ENCODE data around the gene MED12L.

Gene MED12L

DNA sequence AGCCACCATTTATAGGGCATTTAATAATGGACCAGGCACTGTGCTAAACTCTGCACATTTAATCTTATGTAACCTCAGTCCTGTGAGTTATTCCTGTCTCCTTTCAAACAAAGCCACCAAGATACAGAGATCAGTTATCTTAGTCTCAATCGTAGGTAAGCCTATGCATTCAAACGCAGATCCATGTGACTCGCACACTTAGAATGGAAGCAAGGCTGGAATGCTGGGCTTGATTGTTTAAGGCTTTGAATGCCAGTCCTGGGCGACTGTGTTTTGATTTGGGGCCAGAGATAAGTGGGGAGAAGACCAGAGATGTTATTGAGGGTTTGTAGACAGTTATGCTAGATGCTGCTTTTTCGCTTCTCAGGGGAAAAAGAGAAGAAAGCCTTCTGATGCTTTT is 22.2 kb downstream of the MED12L start:
- TF ChIP-seq, protein P1, sequence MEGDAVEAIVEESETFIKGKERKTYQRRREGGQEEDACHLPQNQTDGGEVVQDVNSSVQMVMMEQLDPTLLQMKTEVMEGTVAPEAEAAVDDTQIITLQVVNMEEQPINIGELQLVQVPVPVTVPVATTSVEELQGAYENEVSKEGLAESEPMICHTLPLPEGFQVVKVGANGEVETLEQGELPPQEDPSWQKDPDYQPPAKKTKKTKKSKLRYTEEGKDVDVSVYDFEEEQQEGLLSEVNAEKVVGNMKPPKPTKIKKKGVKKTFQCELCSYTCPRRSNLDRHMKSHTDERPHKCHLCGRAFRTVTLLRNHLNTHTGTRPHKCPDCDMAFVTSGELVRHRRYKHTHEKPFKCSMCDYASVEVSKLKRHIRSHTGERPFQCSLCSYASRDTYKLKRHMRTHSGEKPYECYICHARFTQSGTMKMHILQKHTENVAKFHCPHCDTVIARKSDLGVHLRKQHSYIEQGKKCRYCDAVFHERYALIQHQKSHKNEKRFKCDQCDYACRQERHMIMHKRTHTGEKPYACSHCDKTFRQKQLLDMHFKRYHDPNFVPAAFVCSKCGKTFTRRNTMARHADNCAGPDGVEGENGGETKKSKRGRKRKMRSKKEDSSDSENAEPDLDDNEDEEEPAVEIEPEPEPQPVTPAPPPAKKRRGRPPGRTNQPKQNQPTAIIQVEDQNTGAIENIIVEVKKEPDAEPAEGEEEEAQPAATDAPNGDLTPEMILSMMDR (IDR thresholded peaks at IDR 0.05; ENCODE audit: borderline replicate concordance, insufficient read depth, low read depth, low read length) = no peak
- no peak overlapping the region for H3K4me3 ChIP-seq (ENCODE audit: low read depth, low read length)

DNA sequence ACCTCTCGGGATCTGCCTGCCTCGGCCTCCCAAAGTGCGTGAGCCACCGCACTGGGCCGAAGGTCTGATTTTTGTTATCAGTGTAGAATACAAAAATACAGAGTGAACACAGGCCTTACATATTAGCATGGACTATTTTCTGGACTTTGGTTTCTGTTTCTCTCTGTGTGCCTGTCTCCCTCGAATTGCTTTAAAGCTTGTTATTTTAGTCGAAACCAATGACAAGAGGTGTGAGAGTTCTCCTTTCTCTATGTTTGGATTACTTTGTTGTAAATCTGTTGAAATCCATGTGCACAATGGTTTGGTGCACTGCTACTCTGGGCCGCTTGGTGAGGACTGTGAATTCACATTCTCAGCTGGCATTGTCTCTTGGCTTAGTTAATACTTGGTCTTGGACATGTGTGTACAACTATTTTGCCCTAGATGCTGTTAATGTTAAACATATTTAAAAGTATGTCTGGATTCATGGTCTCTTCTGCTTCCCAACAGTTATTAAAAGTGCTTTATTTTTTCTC is 23.9 kb downstream of the MED12L start:
- no peak overlapping the region for H3K4me3 ChIP-seq (ENCODE audit: low read depth, low read length)
- TF ChIP-seq, protein P1 (IDR thresholded peaks at IDR 0.05; ENCODE audit: borderline replicate concordance, insufficient read depth, low read depth, low read length) = no peak

DNA sequence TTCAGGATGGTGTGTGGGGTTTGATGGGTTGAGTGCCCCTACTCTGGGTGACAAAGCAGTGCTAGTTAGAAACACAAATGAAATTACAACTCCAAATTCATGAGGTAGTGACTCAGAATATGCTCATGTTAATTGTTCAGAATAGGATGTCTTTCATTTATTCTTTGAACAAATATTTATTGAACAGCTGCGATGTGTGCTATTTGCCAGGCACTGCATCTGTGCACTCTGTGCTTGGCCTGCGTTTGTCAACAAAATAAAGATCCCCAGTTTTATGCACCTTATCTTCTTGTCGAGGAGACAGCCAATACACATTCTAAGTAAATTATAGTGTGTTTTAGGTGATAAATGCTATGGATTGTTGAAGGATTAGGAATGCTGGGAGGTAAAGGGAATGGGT is 27.3 kb downstream of the MED12L start:
- no peak overlapping the region for H3K4me3 ChIP-seq (ENCODE audit: low read depth, low read length)
- TF ChIP-seq, protein P1 (IDR thresholded peaks at IDR 0.05; ENCODE audit: borderline replicate concordance, insufficient read depth, low read depth, low read length) = no peak

DNA sequence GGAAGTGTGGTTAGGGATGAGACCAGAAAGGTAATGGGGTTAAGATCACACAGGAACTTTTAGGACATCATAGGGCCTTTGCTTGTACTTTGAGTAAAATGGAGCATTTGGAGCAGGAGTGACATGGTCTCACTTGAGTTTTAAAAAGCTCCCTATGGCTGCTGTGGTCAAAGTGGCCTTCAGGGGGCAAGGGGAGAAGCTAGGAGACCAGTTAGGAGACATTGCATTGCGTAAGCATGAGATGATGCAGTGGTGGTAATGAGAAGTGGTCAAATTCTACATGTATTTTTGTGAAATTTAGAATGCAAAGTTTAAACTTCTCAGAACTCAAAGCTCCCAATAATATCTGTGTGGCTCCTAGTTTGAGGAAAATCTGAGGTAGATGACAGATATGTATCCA is 27.9 kb downstream of the MED12L start:
- TF ChIP-seq, protein P1 (IDR thresholded peaks at IDR 0.05; ENCODE audit: borderline replicate concordance, insufficient read depth, low read depth, low read length) = no peak
- no peak overlapping the region for H3K4me3 ChIP-seq (ENCODE audit: low read depth, low read length)

DNA sequence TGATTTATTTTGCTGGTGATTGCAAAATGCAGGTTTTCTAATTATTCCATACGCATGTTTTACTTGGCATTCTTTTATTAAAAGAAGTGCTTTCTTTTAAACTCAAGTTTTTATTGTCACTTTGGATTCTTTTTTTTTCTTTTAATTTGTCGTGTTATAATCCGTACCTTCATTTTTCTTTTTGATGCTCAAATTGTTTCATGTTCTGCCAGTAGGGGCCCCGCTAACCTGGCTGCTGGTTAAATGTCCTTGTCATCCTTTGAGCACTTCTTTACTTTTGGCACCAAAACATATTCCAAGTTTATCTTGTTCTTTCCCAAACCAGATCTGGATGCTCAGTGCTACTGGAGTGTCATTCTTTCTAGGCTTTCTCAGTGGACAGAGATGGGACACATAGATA is 31.6 kb downstream of the MED12L start:
- H3K4me3 ChIP-seq (ENCODE audit: low read depth, low read length) = no peak overlapping the region
- TF ChIP-seq, protein P1 (IDR thresholded peaks at IDR 0.05; ENCODE audit: borderline replicate concordance, insufficient read depth, low read depth, low read length) = no peak

DNA sequence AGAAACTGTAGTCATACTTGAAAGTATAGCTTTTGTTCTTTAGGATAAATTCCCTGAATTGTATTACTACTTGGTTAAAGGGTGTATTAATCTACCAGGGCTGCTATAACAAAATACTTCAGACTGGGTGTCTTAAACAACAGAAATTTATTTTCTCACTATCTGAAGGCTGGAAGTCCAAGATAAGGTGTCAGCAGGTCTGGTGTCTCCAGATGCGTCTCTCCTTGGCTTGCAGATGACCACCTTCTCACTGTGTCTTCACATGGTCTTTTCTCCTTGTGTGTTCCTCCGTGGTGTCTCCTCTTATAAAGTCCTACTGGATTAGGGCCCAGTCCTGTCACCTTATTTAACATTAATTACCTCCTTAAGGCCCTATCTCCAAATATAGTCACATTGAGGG is 33.7 kb downstream of the MED12L start:
- TF ChIP-seq, protein P1 (IDR thresholded peaks at IDR 0.05; ENCODE audit: borderline replicate concordance, insufficient read depth, low read depth, low read length) = no peak
- H3K4me3 ChIP-seq (ENCODE audit: low read depth, low read length) = no peak overlapping the region

DNA sequence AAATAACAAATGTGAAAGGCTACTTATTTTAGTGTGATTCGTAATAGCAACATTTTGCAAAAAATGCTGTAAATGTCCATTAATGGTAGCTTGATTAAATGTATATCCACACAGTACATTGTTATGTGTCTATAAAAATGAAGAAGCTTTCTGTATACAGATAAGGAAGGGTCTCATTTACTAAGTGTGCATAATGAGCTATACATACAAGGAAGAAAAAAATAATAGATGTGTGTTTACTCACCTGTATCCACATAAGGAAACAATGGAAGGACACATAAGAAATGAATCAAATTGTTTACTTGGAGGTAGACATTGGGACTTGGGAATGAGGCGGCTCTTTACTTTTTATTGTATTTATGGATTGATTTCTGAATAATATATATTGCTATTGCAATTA is 34.9 kb downstream of the MED12L start:
- TF ChIP-seq, protein P1 (IDR thresholded peaks at IDR 0.05; ENCODE audit: borderline replicate concordance, insufficient read depth, low read depth, low read length) = no peak
- H3K4me3 ChIP-seq (ENCODE audit: low read depth, low read length) = no peak overlapping the region
